Endothelial cell (in vitro differentiated cells): ENCODE data around the gene DBH. TPM values are rescaled to one million over a fixed set of nuclear protein-coding genes. Genes with fewer than 3 reads are reported as not detected.

Experiments
- DNase-seq: peaks from one replicate; pipeline ENCODE4 v3.0.0; 2021; ENCODE audit warnings: low spot score
- H3K27ac Mint-ChIP-seq: one replicate; pipeline ENCODE4 v1.8.0; 2021; ENCODE audit warnings: mixed read lengths, inconsistent platforms; ENCODE audit not compliant: unreplicated experiment
- H3K27me3 Mint-ChIP-seq: one replicate; pipeline ENCODE4 v1.8.0; 2021; ENCODE audit warnings: mild to moderate bottlenecking, moderate library complexity, mixed read lengths, inconsistent platforms; ENCODE audit not compliant: unreplicated experiment
- H3K36me3 Mint-ChIP-seq: one replicate; pipeline ENCODE4 v1.8.0; 2021; ENCODE audit warnings: mild to moderate bottlenecking, low read depth, mixed read lengths, inconsistent platforms; ENCODE audit not compliant: unreplicated experiment
- H3K4me1 Mint-ChIP-seq: one replicate; pipeline ENCODE4 v1.8.0; 2021; ENCODE audit warnings: mild to moderate bottlenecking, mixed read lengths, inconsistent platforms; ENCODE audit not compliant: unreplicated experiment
- H3K4me3 Mint-ChIP-seq: one replicate; pipeline ENCODE4 v1.8.0; 2021; ENCODE audit warnings: mild to moderate bottlenecking, mixed read lengths, inconsistent platforms; ENCODE audit not compliant: unreplicated experiment
- H3K9me3 Mint-ChIP-seq: one replicate; pipeline ENCODE4 v1.8.0; 2021; ENCODE audit warnings: mixed read lengths, inconsistent platforms; ENCODE audit not compliant: unreplicated experiment
- total RNA-seq: library from RNA; stranded (reverse); fragmentation: NEBNext Ultra II Directional; extraction: Animal tissue kit (Norgen Biotek cat#: 25700); gene quantifications from one replicate; pipeline ENCODE4 v1.2.1, GENCODE V29; 2021; ENCODE audit not compliant: unreplicated experiment
- TF ChIP-seq, protein P1 (sequence below): fragments of 200-600 bp; sonication (generic); IDR thresholded peaks from one replicate; pipeline ENCODE4 v1.5.0; 2021; ENCODE audit warnings: antibody characterized with exemption; ENCODE audit not compliant: unreplicated experiment

Gene DBH
- total RNA-seq, 1 donor from 2014 or later, result 0.08 TPM

- TF ChIP-seq, protein P1, sequence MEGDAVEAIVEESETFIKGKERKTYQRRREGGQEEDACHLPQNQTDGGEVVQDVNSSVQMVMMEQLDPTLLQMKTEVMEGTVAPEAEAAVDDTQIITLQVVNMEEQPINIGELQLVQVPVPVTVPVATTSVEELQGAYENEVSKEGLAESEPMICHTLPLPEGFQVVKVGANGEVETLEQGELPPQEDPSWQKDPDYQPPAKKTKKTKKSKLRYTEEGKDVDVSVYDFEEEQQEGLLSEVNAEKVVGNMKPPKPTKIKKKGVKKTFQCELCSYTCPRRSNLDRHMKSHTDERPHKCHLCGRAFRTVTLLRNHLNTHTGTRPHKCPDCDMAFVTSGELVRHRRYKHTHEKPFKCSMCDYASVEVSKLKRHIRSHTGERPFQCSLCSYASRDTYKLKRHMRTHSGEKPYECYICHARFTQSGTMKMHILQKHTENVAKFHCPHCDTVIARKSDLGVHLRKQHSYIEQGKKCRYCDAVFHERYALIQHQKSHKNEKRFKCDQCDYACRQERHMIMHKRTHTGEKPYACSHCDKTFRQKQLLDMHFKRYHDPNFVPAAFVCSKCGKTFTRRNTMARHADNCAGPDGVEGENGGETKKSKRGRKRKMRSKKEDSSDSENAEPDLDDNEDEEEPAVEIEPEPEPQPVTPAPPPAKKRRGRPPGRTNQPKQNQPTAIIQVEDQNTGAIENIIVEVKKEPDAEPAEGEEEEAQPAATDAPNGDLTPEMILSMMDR, result no peak
- H3K27ac Mint-ChIP-seq, result peak overlapping the region; percentile 13
- no peak for DNase-seq
- H3K4me1 Mint-ChIP-seq, result peaks cover 19% of the 10 kb centered on the region
- peaks cover 16% of the 10 kb centered on the region for H3K27me3 Mint-ChIP-seq
- H3K36me3 Mint-ChIP-seq, result peaks cover 3% of the 10 kb centered on the region
- no peak overlapping the region for H3K4me3 Mint-ChIP-seq
- H3K9me3 Mint-ChIP-seq, result no peaks in the 10 kb centered on the region
These were observed 1.9 kb downstream of the DBH start for GRCh38 chr9:133638076-133638475.

DNA sequence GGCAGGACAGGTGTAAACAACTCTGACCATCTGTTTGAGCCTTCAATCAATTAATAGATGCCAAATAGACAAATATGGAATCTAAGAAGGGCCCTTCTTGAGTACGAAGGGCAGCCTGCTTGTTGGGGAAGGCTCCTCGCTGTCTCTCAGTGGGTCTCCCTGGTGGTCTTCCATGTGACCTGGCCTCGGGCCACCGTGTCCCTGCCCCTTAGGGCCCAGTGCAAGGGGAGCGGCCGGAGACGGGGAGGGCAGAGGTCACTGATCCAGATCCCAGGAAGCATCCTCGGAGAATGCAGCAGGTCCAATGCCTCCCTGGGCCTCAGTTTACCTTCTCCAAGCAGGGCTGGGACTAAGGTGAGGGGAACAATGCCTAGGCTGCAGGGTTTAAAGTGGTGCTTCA lies 2.5 kb downstream of the DBH start:
- H3K9me3 Mint-ChIP-seq, result no peaks in the 10 kb centered on the region
- no peak overlapping the region for H3K4me3 Mint-ChIP-seq
- peaks cover 3% of the 10 kb centered on the region for H3K36me3 Mint-ChIP-seq
- no peak overlapping the region for H3K27ac Mint-ChIP-seq
- H3K27me3 Mint-ChIP-seq, result peaks cover 13% of the 10 kb centered on the region
- TF ChIP-seq, protein P1, result no peak
- DNase-seq, result no peak
- peaks cover 17% of the 10 kb centered on the region for H3K4me1 Mint-ChIP-seq

DNA sequence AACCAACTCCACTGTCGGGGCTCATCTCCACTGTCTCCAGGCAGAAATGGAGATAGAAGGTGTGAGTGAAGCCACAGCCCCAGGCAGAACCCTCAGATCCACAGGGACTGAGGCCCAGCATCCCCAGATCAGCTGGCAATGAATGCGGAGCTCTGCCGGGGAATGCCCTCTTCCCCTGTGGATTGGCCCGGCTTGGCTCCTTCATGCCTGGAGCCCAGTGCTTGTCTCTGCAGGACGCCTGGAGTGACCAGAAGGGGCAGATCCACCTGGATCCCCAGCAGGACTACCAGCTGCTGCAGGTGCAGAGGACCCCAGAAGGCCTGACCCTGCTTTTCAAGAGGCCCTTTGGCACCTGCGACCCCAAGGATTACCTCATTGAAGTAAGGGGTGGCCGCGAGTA lies 3.5 kb downstream of the DBH start:
- Mint-ChIP-seq H3K4me3 (no peak overlapping the region), H3K27me3 (peaks cover 11% of the 10 kb centered on the region), H3K27ac (no peak overlapping the region), H3K9me3 (no peaks in the 10 kb centered on the region), H3K4me1 (peaks cover 12% of the 10 kb centered on the region), H3K36me3 (peaks cover 3% of the 10 kb centered on the region)
- DNase-seq, result no peak
- TF ChIP-seq, protein P1, result no peak

- Mint-ChIP-seq H3K27me3 (peaks cover 11% of the 10 kb centered on the region), H3K36me3 (peaks cover 3% of the 10 kb centered on the region)
- TF ChIP-seq, protein P1, result no peak
These were observed 4.0 kb downstream of the DBH start for GRCh38 chr9:133640160-133640559.

GRCh38 chr9:133640580-133641395 lies 4.6 kb downstream of the DBH start:
- no peak for DNase-seq
- peaks cover 11% of the 10 kb centered on the region for H3K27me3 Mint-ChIP-seq
- H3K27ac Mint-ChIP-seq, result peak overlapping the region; percentile 26
- TF ChIP-seq, protein P1, result no peak
- H3K4me1 Mint-ChIP-seq, result peaks cover 6% of the 10 kb centered on the region
- H3K36me3 Mint-ChIP-seq, result peaks cover 3% of the 10 kb centered on the region
- H3K4me3 Mint-ChIP-seq, result no peak overlapping the region
- H3K9me3 Mint-ChIP-seq, result no peaks in the 10 kb centered on the region

More at GRCh38 chr9:133640160-133640559, 4.0 kb downstream of the DBH start:
- no peak for DNase-seq
- Mint-ChIP-seq H3K9me3 (no peaks in the 10 kb centered on the region), H3K4me3 (no peak overlapping the region), H3K27ac (no peak overlapping the region), H3K4me1 (peaks cover 7% of the 10 kb centered on the region)
